ENCODE results near the gene MRPL50. TPM values are rescaled to one million over a fixed set of nuclear protein-coding genes. Genes with fewer than 3 reads are reported as not detected.

Gene MRPL50
- total RNA-seq, 1 donor from 2014 or later = 9.5 TPM

DNA sequence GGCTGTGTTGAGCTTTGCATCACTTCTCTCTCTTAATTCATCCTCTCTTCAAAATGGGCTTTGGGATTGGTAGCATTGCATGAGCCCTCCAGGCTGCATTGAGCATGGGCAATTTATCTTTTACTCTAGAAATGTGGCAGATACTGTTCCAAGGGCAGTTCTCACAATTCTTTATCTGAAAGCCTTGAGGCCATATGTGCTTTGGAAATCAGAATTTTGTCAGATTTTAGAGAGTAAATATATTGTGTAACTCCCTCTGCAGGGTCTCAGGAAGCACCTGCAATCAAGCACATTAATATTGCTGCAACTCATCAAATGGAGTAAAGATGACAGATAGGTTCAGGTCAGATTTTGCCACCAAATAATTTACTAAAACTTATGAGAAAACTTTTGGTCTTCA lies 19.6 kb upstream of the MRPL50 start:
- Mint-ChIP-seq H3K4me3 (no peak overlapping the region), H3K27me3 (ENCODE audit: low read depth) (no peaks in the 10 kb centered on the region), H3K36me3 (peaks cover 25% of the 10 kb centered on the region), H3K27ac (no peak overlapping the region), H3K4me1 (no peaks in the 10 kb centered on the region), H3K9me3 (peaks cover 34% of the 10 kb centered on the region)
- no peak for DNase-seq (ENCODE audit: low spot score in 2 of 2, unreplicated experiment in 2 of 2)
- TF ChIP-seq, protein P1, sequence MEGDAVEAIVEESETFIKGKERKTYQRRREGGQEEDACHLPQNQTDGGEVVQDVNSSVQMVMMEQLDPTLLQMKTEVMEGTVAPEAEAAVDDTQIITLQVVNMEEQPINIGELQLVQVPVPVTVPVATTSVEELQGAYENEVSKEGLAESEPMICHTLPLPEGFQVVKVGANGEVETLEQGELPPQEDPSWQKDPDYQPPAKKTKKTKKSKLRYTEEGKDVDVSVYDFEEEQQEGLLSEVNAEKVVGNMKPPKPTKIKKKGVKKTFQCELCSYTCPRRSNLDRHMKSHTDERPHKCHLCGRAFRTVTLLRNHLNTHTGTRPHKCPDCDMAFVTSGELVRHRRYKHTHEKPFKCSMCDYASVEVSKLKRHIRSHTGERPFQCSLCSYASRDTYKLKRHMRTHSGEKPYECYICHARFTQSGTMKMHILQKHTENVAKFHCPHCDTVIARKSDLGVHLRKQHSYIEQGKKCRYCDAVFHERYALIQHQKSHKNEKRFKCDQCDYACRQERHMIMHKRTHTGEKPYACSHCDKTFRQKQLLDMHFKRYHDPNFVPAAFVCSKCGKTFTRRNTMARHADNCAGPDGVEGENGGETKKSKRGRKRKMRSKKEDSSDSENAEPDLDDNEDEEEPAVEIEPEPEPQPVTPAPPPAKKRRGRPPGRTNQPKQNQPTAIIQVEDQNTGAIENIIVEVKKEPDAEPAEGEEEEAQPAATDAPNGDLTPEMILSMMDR (IDR thresholded peaks at IDR 0.05; ENCODE audit: unreplicated experiment) = no peak

DNA sequence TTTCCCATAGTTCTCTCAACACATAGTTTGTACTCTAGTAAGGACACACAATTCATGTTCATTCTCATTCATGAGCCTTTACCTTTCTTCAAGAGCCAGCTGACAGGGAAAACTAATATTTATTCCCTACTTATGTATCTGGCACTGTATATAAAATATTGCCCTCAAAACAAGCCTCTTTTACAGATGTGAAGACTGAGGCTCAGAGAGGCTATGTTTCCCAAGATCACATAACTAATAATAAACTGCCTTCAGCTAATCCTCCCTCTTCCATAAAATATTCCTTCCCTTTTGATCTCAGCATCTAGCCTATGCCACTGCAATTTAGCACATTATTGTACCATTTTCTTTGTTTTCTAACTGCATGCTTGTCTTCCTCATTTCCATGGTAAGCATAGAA lies 19.0 kb upstream of the MRPL50 start:
- H3K27me3 Mint-ChIP-seq (ENCODE audit: low read depth) = no peaks in the 10 kb centered on the region
- TF ChIP-seq, protein P1 (IDR thresholded peaks at IDR 0.05; ENCODE audit: unreplicated experiment) = no peak
- H3K4me1 Mint-ChIP-seq = no peaks in the 10 kb centered on the region
- no peak overlapping the region for H3K27ac Mint-ChIP-seq
- H3K36me3 Mint-ChIP-seq = peaks cover 30% of the 10 kb centered on the region
- H3K4me3 Mint-ChIP-seq = no peak overlapping the region
- DNase-seq (ENCODE audit: low spot score in 2 of 2, unreplicated experiment in 2 of 2) = no peak
- peaks cover 39% of the 10 kb centered on the region for H3K9me3 Mint-ChIP-seq

DNA sequence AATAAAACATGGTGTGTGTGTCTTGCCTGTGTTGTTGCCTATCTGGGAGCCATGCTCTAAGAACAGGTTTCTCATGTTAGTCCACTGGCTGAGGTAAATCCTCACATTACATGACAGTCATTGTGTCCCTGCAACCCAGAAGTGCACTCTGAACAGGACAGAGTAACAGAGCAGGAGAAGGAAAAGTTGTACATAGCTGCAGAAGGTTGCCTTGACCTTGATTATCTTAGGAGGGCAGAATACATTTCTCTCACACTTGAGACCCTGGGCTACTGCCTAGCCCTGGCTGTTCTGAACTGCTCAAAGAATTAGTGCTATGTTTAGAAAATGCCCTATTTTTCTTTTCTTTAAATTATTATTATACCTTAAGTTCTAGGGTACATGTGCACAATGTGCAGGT lies 17.2 kb upstream of the MRPL50 start:
- no peaks in the 10 kb centered on the region for H3K4me1 Mint-ChIP-seq
- H3K27me3 Mint-ChIP-seq (ENCODE audit: low read depth) = no peaks in the 10 kb centered on the region
- H3K27ac Mint-ChIP-seq = no peak overlapping the region
- no peak for DNase-seq (ENCODE audit: low spot score in 2 of 2, unreplicated experiment in 2 of 2)
- peaks cover 49% of the 10 kb centered on the region for H3K9me3 Mint-ChIP-seq
- H3K4me3 Mint-ChIP-seq = no peak overlapping the region
- TF ChIP-seq, protein P1 (IDR thresholded peaks at IDR 0.05; ENCODE audit: unreplicated experiment) = no peak
- peaks cover 42% of the 10 kb centered on the region for H3K36me3 Mint-ChIP-seq

DNA sequence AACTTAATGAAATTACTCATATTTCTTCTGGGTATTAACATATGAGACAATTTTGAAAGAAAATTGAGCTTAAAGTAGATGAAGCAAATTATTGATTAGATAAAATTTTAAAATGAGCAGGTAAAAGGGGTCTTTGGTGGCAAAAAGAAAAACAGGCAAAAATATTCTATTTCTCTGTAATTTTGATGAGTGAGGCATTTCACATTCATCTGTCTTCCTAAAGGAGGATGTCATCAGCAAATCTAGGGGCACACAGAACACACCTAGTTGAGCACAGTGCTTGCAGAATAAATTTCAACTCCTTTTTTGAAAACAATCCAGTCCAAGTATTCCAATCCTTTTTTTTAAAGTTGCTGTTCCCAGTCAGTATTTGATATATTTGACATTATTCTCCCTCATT lies 16.4 kb upstream of the MRPL50 start:
- Mint-ChIP-seq H3K9me3 (peaks cover 54% of the 10 kb centered on the region), H3K36me3 (peaks cover 46% of the 10 kb centered on the region), H3K27ac (no peak overlapping the region), H3K4me3 (no peak overlapping the region), H3K4me1 (no peaks in the 10 kb centered on the region), H3K27me3 (ENCODE audit: low read depth) (no peaks in the 10 kb centered on the region)
- TF ChIP-seq, protein P1 (IDR thresholded peaks at IDR 0.05; ENCODE audit: unreplicated experiment) = no peak
- DNase-seq (ENCODE audit: low spot score in 2 of 2, unreplicated experiment in 2 of 2) = no peak

DNA sequence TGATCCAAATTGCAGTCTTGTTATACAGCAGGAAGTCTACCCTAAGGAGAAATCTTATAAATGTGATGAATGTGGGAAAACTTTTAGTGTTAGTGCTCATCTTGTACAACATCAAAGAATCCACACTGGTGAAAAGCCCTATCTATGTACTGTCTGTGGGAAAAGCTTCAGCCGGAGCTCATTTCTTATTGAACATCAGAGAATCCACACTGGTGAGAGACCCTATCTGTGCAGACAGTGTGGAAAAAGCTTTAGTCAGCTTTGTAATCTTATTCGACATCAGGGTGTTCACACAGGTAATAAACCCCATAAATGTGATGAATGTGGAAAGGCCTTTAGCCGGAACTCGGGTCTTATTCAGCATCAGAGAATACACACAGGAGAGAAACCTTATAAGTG lies 10.7 kb upstream of the MRPL50 start:
- H3K9me3 Mint-ChIP-seq = peaks cover 83% of the 10 kb centered on the region
- H3K27me3 Mint-ChIP-seq (ENCODE audit: low read depth) = no peaks in the 10 kb centered on the region
- TF ChIP-seq, protein P1 (IDR thresholded peaks at IDR 0.05; ENCODE audit: unreplicated experiment) = no peak
- DNase-seq (ENCODE audit: low spot score in 2 of 2, unreplicated experiment in 2 of 2) = no peak
- no peak overlapping the region for H3K27ac Mint-ChIP-seq
- H3K4me3 Mint-ChIP-seq = no peak overlapping the region
- no peaks in the 10 kb centered on the region for H3K4me1 Mint-ChIP-seq
- peaks cover 82% of the 10 kb centered on the region for H3K36me3 Mint-ChIP-seq

Data from mesothelial cell of epicardium (in vitro differentiated cells).